HUES64 (cell line): Measurements from ENCODE around the gene TRPM8.

Experiments
- H3K27ac ChIP-seq: 2 replicates; pipeline ENCODE4 v1.7.0; 2013; ENCODE audit warnings: low read depth, low read length, inconsistent platforms
- H3K27me3 ChIP-seq: 2 replicates; pipeline ENCODE4 v1.6.1; 2013; ENCODE audit warnings: mild to moderate bottlenecking, low read length; ENCODE audit not compliant: insufficient read depth
- H3K36me3 ChIP-seq: 2 replicates; pipeline ENCODE4 v1.6.1; 2013; ENCODE audit warnings: mild to moderate bottlenecking, low read length; ENCODE audit not compliant: insufficient read depth
- H3K4me1 ChIP-seq: 2 replicates; pipeline ENCODE4 v1.6.1; 2013; ENCODE audit warnings: mild to moderate bottlenecking, low read length, moderate library complexity; ENCODE audit not compliant: insufficient read depth
- H3K4me3 ChIP-seq: 2 replicates; pipeline ENCODE4 v1.5.1; 2013; ENCODE audit warnings: mild to moderate bottlenecking, low read length, moderate library complexity
- H3K9ac ChIP-seq: 2 replicates; pipeline ENCODE4 v1.6.1; 2013; ENCODE audit warnings: mild to moderate bottlenecking, low read depth, low read length
- H3K9me3 ChIP-seq: 2 replicates; pipeline ENCODE4 v1.6.1; 2013; ENCODE audit warnings: low read depth, low read length; ENCODE audit not compliant: insufficient read depth
- WGBS: fragments of 150-250, 120-280 bp; methylation state at CpG from one replicate; pipeline ENCODE4 v1.1.7; 2013; ENCODE audit warnings: missing lambda C conversion rate; 5-methylcytosine and 5-hydroxymethylcytosine counted together

The TRPM8 gene

GRCh38 chr2:234047361-234047760 is 130.2 kb downstream of the TRPM8 start:
- Histone ChIP-seq H3K36me3 (no peaks in the 10 kb centered on the region), H3K4me3 (no peak overlapping the region), H3K4me1 (no peaks in the 10 kb centered on the region), H3K9me3 (no peaks in the 10 kb centered on the region), H3K27ac (no peak overlapping the region), H3K9ac (no peak overlapping the region), H3K27me3 (no peaks in the 10 kb centered on the region)

DNA sequence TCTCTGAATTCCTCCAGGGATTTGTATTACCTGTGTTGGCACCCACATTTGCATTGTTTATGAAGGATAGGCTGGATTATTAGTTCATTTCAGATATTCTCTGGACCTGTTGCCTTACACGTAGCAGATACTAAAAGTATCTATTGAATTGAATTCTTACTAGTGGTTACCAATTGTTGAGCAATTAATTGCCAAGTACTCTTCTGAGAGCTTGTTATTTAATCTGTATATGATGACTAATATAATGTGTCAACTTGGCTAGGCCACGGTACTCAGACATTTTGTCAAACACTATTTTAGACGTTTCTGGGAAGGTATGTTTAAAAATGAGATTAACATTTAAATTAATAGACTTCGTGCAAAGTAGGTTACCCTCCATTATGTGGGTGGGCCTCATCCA is 130.9 kb downstream of the TRPM8 start:
- Histone ChIP-seq H3K27me3 (no peaks in the 10 kb centered on the region), H3K9me3 (no peaks in the 10 kb centered on the region), H3K9ac (no peak overlapping the region), H3K27ac (no peak overlapping the region), H3K4me1 (no peaks in the 10 kb centered on the region), H3K4me3 (no peak overlapping the region), H3K36me3 (no peaks in the 10 kb centered on the region)
- 88% methylated on average over 4 of the region's 4 CpGs for WGBS

GRCh38 chr2:234050455-234051135 is 133.4 kb downstream of the TRPM8 start, which contains the start of gene SPP2:
TSS of gene SPP2 (plus strand) at chr2:234050702. CDS start at chr2:234050787, 85 bp downstream.
- Histone ChIP-seq H3K27ac (no peak within 1 kb of the TSS), H3K4me1 (no peaks in the 10 kb centered on the region), H3K36me3 (no peaks in the 10 kb centered on the region), H3K9me3 (no peaks in the 10 kb centered on the region), H3K9ac (no peak within 1 kb of the TSS), H3K4me3 (no peak within 1 kb of the TSS), H3K27me3 (no peaks in the 10 kb centered on the region)
- 95% methylated on average over 9 of the region's 9 CpGs for WGBS

DNA sequence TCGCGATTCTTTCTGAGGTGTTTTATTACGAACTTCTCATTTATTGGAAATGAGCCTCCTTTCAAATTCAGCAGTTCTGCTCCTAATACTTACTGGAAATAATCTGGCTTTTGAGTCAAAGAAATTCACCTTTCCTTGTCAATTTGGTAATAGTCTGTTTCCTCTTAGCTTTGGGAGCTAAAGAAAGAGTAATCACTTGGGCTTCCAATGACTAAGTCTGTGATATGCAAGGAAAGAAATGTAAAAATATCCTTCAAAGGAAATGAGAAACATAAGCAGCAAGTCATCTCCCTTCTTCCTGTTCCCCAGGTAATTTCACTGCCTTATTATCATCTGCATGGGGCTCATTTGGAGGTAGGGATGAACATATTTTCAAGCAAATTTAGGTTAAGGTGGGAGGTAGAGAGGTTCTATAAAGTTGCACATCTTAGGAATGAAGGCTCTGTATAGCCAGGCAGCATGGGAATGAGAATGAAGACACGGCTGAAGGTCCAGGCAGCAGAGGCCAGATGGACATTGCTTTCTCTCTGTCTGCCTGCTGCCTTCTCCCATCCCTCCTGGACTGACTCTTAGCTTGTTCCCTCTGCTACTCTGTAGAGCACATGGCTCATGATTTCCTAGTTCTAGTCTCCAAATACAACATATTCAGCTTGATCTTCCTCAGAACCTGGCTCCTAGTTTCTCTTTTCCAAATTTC is 134.3 kb downstream of the TRPM8 start:
- Histone ChIP-seq H3K4me3 (no peak overlapping the region), H3K27me3 (no peaks in the 10 kb centered on the region), H3K36me3 (no peaks in the 10 kb centered on the region), H3K9me3 (no peaks in the 10 kb centered on the region), H3K27ac (no peak overlapping the region), H3K9ac (no peak overlapping the region), H3K4me1 (no peaks in the 10 kb centered on the region)
- 88% methylated on average over 4 of the region's 4 CpGs for WGBS

GRCh38 chr2:234058881-234059280 is 141.7 kb downstream of the TRPM8 start:
- H3K27me3 ChIP-seq, result no peaks in the 10 kb centered on the region
- H3K9ac ChIP-seq, result no peak overlapping the region
- no peaks in the 10 kb centered on the region for H3K36me3 ChIP-seq
- H3K4me1 ChIP-seq, result no peaks in the 10 kb centered on the region
- WGBS, result 92% methylated on average over 4 of the region's 4 CpGs
- no peak overlapping the region for H3K27ac ChIP-seq
- H3K4me3 ChIP-seq, result no peak overlapping the region
- no peaks in the 10 kb centered on the region for H3K9me3 ChIP-seq

- no peaks in the 10 kb centered on the region for H3K4me1 ChIP-seq
- H3K9me3 ChIP-seq, result no peaks in the 10 kb centered on the region
- WGBS, result 90% methylated on average over 8 of the region's 8 CpGs
- H3K27me3 ChIP-seq, result no peaks in the 10 kb centered on the region
- no peak overlapping the region for H3K9ac ChIP-seq
- no peak overlapping the region for H3K4me3 ChIP-seq
- no peak overlapping the region for H3K27ac ChIP-seq
- H3K36me3 ChIP-seq, result no peaks in the 10 kb centered on the region
Measured at GRCh38 chr2:234060236-234060635, 143.1 kb downstream of the TRPM8 start.

GRCh38 chr2:234061624-234062257 is 144.6 kb downstream of the TRPM8 start:
- no peak overlapping the region for H3K4me3 ChIP-seq
- no peak overlapping the region for H3K27ac ChIP-seq
- H3K27me3 ChIP-seq, result no peaks in the 10 kb centered on the region
- no peak overlapping the region for H3K9ac ChIP-seq
- 90% methylated on average over 6 of the region's 6 CpGs for WGBS
- H3K36me3 ChIP-seq, result no peaks in the 10 kb centered on the region
- H3K4me1 ChIP-seq, result no peaks in the 10 kb centered on the region
- H3K9me3 ChIP-seq, result no peaks in the 10 kb centered on the region

DNA sequence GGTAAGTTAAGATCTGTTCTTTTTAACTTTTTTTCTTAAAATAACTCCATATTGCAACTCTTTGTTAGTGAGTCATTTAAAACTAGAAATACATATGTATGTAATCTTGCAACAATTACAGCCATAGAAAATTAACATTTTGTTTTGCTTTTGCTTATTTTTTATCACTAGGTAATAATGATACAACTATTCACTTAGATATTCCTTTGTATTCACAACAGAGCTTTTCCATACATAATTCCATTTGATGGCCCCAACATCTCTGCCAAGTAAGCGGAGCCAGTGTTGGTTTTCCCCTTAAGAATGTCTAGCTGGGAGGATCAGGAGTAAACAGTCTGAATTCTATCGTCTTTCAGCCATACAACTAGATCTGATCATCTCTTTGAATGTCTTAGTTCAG is 149.4 kb downstream of the TRPM8 start:
- H3K27ac ChIP-seq, result no peak overlapping the region
- no peaks in the 10 kb centered on the region for H3K27me3 ChIP-seq
- no peaks in the 10 kb centered on the region for H3K4me1 ChIP-seq
- WGBS, result 98% methylated on average over 2 of the region's 2 CpGs
- no peak overlapping the region for H3K4me3 ChIP-seq
- H3K36me3 ChIP-seq, result no peaks in the 10 kb centered on the region
- 0 out of 2 replicates have a peak, but pooled peaks cover 10% of the 10 kb centered on the region for H3K9me3 ChIP-seq
- no peak overlapping the region for H3K9ac ChIP-seq
